Limb (tissue), 2 donors: Measurements from ENCODE around the gene DGLUCY.
"Not testable (repeated sequence)": the region's sequence is repeated elsewhere in the genome, so short reads cannot be mapped to it uniquely, and the experiment has no call there.

ENCODE experiments used
- DNase-seq, 2 donors: peaks; one replicate each; pipeline ENCODE4 v3.0.0-alpha.2; 2016; ENCODE audit errors: extremely low spot score in 2 of 2

DGLUCY gene, protein sequence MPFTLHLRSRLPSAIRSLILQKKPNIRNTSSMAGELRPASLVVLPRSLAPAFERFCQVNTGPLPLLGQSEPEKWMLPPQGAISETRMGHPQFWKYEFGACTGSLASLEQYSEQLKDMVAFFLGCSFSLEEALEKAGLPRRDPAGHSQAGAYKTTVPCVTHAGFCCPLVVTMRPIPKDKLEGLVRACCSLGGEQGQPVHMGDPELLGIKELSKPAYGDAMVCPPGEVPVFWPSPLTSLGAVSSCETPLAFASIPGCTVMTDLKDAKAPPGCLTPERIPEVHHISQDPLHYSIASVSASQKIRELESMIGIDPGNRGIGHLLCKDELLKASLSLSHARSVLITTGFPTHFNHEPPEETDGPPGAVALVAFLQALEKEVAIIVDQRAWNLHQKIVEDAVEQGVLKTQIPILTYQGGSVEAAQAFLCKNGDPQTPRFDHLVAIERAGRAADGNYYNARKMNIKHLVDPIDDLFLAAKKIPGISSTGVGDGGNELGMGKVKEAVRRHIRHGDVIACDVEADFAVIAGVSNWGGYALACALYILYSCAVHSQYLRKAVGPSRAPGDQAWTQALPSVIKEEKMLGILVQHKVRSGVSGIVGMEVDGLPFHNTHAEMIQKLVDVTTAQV

DNA sequence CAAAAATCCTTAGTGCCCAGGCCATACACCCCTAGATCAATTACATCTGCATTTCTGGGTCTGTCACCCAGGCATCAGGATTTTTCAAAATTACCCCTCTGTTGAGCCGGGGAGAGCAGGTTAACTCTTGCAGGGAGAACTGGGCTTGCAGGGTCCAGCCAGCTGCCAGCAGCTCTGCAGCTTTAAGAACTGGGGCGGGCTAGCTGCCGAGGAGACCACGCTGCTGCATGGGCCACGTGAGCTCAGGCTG lies at the start of gene DGLUCY:
Gene DGLUCY, plus strand, starts transcription at position 245 of the 250 bp plus-strand sequence. CDS start 46,222 bp downstream, outside the sequence.
- peak in 1 of 2 donors; percentile 79 for DNase-seq

- no peak for DNase-seq
Observed at GRCh38 chr14:91065266-91065665, 48.6 kb upstream of the DGLUCY start.

GRCh38 chr14:91067186-91067585 lies 46.7 kb upstream of the DGLUCY start:
- no peak for DNase-seq

DNA sequence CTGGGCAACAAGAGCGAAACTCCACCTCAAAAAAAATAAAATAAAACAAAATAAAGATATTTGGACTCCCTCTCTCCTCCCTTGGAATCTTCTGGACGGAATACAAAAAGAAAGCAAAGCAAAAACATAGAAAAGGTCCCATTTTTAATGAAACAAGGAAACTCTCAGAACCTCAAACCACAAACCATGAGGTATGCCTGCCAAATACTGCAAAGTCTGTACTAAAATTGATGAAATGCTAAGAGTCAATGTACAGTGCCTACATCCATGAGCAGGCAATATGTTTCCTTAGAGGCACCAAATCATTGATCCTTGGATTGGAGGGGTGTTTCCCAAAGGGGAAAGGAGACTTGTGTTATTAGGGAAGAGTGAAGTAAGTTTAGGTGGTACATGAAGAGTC lies 45.2 kb upstream of the DGLUCY start:
- DNase-seq, result no peak

- DNase-seq, result no peak
Observed at GRCh38 chr14:91070572-91070971, 43.3 kb upstream of the DGLUCY start.

DNA sequence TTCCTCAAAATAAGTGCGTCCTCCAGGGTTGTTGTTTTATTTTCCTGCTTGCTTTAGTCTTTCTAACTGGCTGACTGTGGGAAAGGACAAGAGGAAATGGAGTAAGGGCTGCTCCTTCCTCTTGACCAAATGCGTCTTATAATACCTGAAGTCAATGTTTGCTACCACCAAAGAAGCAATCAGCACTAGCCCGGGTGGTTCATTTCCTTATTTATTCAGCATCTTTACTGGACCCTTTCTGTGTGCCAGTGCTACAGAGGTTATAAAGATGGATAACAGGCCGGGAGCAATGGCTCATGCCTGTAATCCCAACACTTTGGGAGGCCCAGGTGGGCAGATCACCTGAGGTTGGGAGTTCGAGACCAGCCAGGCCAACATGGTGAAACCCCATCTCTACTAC lies 38.3 kb upstream of the DGLUCY start:
- no peak for DNase-seq

DNA sequence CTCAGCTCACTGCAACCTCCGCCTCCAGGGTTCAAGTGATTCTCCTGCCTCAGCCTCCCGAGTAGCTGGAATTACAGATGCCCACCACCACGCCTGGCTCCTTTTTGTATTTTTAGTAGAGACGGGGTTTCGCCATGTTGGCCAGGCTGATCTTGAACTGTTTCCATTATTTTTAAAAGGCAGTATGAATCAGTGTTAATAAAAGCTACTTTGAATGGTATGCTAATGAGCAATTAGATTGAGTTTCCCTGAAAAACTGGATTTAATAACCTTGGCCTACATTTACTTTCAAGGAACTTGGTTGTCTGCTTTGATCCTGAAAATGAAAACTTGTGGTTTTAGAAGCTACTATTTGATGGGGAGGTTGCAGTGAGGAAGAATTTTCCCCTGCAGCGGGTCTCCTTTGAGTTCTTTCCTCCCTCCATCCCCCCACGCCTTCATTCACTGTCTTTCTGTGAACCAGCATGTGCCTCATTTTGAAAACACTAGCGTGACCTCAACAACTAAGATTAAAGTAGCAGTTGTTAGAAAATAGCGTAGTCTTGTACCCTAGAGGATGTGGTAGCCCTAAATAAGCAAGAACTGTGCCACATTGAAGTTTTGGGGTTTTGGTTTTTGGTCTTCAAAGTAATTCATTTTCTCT lies 35.7 kb upstream of the DGLUCY start:
- DNase-seq, result no peak

- no peak for DNase-seq
Observed at GRCh38 chr14:91080071-91080470, 33.8 kb upstream of the DGLUCY start.

GRCh38 chr14:91082282-91082681 lies 31.6 kb upstream of the DGLUCY start:
- DNase-seq, result no peak

DNA sequence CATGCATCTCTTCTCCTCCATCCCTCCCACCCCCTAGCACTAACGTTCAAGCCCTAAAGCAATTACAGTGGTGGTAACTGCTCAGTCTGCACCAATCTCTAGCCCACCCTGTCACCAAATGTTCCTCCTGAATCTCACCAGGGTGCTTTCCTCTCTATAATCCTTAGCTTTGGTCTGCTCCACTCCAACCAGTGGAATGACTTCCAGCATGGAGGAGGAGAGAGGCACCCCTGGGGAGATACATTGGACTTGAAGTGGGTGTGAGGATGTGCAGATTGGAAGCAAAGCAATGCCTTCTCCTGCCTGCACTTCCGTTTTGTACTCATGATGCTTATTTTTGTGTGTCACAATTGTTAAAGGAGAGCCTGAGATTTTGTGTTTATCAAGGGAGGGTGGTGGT lies 29.4 kb upstream of the DGLUCY start:
- no peak for DNase-seq

GRCh38 chr14:91087470-91087869 lies 26.4 kb upstream of the DGLUCY start:
- DNase-seq, result not testable (repeated sequence)

DNA sequence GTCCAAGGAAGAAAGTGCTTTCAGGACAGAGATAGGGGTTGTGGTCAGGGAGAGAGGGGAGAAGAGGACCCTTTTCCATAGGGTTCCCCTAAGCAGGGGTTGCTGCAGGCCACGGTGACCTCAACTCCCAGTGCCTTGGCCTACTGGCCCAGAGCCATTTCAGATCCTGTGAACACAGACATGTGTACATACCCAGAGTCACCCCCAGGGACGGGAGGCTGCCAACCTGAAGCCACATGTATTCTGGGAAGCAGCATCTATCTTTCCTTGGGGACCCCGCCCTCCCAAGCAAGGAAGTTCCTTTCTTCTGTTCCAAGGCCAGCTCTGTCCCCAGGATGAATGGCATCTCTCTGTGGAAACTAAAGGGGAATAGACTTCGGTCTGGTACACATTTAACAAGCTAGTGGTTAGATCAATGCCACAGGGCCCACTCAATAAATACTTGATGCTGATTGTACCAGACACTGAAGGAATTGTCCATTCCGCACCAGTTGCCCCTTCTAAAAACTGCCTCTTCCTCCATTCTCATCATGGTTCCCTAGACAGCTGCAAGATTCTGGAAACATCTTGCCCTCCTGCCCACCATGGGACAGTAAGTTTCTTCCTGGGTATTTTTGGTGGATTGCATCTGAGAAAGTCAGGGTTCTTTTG lies 25.2 kb upstream of the DGLUCY start:
- no peak for DNase-seq

DNA sequence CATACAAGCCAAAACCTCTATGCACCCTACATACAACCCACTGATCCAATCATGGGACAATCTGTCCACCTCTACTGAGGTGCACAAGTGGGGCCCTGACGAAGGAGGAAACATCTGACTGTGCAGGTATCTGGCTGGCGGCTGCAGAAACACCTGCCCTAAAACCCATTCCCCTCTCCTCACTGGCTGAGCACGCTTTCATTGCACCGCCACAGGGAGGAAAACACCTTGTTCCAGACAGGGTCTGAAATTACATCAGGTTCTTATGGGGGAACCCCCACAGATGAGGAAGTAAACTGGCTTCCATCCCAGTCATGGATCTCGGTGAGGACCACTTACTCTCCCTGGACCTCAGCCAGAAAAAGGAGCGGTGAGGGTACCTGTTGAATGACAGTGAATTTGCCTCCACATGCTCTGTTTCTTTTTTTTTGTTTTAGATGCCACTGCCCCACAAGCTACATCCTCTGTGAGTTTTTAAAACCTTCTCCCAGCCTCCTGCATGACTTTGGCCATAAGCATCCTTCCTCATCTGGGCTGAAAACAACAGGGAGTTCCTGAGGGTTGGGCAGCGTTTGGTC lies 23.8 kb upstream of the DGLUCY start:
- DNase-seq, result no peak

DNA sequence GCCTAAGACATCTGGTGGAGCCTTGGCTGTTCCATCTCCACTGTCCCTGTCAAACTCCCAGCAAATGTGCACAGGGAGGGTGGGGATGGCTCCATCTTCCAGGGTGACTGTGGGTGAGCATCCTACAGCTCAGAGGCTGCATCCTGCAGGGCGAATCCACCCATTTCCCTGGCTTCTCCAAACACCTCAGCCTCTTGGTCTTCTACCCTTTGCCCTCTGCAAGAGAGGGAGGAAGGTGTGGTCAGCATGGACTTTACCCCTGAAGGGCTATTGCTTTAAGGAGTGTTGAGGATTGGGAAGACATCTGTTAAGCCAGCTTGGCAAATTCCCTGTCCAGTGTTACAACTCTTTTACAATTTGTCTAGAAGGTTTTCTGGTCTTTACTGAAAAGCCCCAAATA lies 23.1 kb upstream of the DGLUCY start:
- no peak for DNase-seq

DNA sequence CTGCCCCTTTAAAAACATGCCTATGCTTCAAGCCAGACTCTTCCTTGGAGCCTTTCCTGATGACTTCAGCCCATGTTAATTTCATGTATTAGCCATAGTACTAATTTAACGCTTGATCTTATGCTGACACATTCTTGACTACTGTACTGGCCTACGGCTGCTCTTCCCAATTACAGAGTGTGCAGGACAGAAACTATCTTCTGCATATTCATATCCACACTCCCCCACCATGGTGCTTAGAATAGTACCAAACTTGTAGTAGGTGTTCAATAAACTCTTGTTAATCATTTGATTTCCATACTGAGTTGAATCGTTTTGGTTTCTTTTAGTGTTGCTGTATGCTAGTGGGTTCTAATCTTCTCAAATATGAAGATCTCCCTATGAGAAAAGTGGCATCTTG lies 21.8 kb upstream of the DGLUCY start:
- no peak for DNase-seq

DNA sequence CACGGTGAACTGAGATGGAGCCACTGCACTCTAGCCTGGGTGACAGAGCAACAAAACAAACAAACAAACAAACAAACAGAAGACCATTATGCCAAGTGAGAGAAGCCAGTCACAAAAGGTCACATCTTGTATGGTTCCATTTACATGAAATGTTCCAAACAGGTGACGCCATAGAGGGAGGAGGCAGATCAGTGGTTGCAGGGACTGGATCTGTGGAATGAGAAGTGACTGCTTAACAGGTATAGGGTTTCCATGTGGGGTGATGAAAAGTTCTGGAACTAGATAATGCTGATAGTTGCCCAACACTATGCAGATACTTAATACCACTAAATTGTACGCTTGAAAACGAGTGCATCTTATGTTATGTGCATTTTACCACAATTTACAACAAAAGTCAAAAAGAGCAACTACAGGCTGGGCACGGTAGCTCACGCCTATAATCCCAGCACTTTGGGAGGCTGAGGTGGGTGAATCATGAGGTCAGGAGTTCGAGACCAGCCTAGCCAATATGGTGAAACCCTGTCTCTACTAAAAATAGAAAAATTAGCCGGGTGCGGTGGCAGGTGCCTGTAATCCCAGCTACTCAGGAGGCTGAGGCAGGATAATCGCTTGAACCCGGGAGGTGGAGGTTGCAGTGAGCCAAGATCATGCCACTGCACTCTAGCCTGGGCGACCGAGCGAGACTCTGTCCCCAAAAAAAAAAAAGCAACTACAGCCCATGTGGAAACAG lies 20.0 kb upstream of the DGLUCY start:
- DNase-seq, result not testable (repeated sequence)

- DNase-seq, result no peak
Observed at GRCh38 chr14:91094772-91095171, 19.1 kb upstream of the DGLUCY start.

- no peak for DNase-seq
Observed at GRCh38 chr14:91095178-91095577, 18.7 kb upstream of the DGLUCY start.

- not testable (repeated sequence) for DNase-seq
Observed at GRCh38 chr14:91097657-91098056, 16.2 kb upstream of the DGLUCY start.

DNA sequence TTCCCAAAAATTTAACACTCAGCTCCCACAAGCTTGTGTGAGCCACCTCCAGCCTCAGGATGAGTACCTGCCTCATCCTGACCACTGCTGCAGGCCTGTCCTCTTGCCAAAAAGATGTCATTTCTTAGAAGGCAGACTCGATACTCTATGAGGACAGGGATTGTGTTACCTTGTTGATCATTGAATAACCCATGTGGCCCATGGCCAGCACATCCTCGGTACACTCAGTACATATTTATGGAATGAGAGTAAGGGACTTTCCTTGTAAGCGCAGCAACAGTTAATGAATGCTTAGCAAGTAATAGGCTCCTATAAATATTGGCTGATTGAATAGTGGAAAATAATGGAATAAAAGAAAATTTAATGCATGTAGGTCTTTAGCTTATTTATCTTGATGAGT lies 15.3 kb upstream of the DGLUCY start:
- DNase-seq, result no peak

GRCh38 chr14:91100102-91100501 lies 13.8 kb upstream of the DGLUCY start:
- no peak for DNase-seq
